NCI-H526 (cell line): ENCODE measurements around the gene GNG11.
"Not testable (repeated sequence)": the region's sequence is repeated elsewhere in the genome, so short reads cannot be mapped to it uniquely, and the experiment has no call there.

Experiments used
- DNase-seq, 2 experiments: peaks; one replicate each; lab custom pipeline; 2025; lab: John Stamatoyannopoulos, UW

GNG11 gene

GRCh38 chr7:93921607-93922566 is at the start of gene GNG11:
Gene GNG11 (plus strand): TSS chr7:93921735. CDS start chr7:93922138, 403 bp downstream.
- DNase-seq, result peak in 1 of 2 experiments; percentile 40

- no peak for DNase-seq
Observed at GRCh38 chr7:93873998-93874574, 47.4 kb upstream of the GNG11 start.

GRCh38 chr7:93877742-93878141 is 43.8 kb upstream of the GNG11 start:
- no peak for DNase-seq

- no peak for DNase-seq
Observed at GRCh38 chr7:93879356-93879755, 42.2 kb upstream of the GNG11 start.

GRCh38 chr7:93882468-93882867 is 39.1 kb upstream of the GNG11 start:
- no peak for DNase-seq

GRCh38 chr7:93883078-93883916 is 38.2 kb upstream of the GNG11 start:
- no peak for DNase-seq

- no peak for DNase-seq
Observed at GRCh38 chr7:93883917-93884345, 37.6 kb upstream of the GNG11 start.

GRCh38 chr7:93884541-93884940 is 37.0 kb upstream of the GNG11 start:
- no peak for DNase-seq

- DNase-seq, result no peak
Observed at GRCh38 chr7:93889261-93889660, 32.3 kb upstream of the GNG11 start.

GRCh38 chr7:93890041-93890463 is 31.5 kb upstream of the GNG11 start:
- peak; percentile 57 to 78 for DNase-seq

GRCh38 chr7:93890464-93891068 is 31.0 kb upstream of the GNG11 start, which contains the start of gene TFPI2:
Gene TFPI2 (minus strand): TSS chr7:93890753. CDS start chr7:93890678, 75 bp downstream.
- peak in 1 of 2 experiments; percentile 70 for DNase-seq

GRCh38 chr7:93894426-93894825 is 27.1 kb upstream of the GNG11 start:
- DNase-seq, result no peak

GRCh38 chr7:93894966-93895640 is 26.4 kb upstream of the GNG11 start:
- no peak for DNase-seq

GRCh38 chr7:93895859-93896600 is 25.5 kb upstream of the GNG11 start:
- DNase-seq, result no peak

GRCh38 chr7:93897680-93898079 is 23.9 kb upstream of the GNG11 start:
- DNase-seq, result no peak

- DNase-seq, result peak; percentile 8 to 71
Observed at GRCh38 chr7:93902777-93903423, 18.6 kb upstream of the GNG11 start.

GRCh38 chr7:93906267-93906666 is 15.3 kb upstream of the GNG11 start, which contains the start of gene GNGT1:
Gene GNGT1 (plus strand): TSS chr7:93906567. CDS start chr7:93906747, 180 bp downstream.
- DNase-seq, result no peak

- DNase-seq, result no peak
Observed at GRCh38 chr7:93910076-93910994, 11.2 kb upstream of the GNG11 start.

- not testable (repeated sequence) for DNase-seq
Observed at GRCh38 chr7:93911242-93911641, 10.3 kb upstream of the GNG11 start.
